Astrocyte (in vitro differentiated cells and primary cell): ENCODE data around the gene ITM2C. TPM values are rescaled to one million over a fixed set of nuclear protein-coding genes. Genes with fewer than 3 reads are reported as not detected.
A peak's percentile ranks its signal among the peaks of the same experiment; 100 is the strongest.

Source experiments
- DNase-seq: peaks from one replicate; pipeline ENCODE4 v3.0.0-alpha.2; 2010; ENCODE audit warnings: low read depth
- FAIRE-seq: peaks from 2 replicates; lab custom pipeline; 2011; peaks lifted over from hg19 to GRCh38; lab: Jason Lieb, UNC
- H2AFZ ChIP-seq: 2 replicates; pipeline ENCODE4 v1.6.0; 2012; ENCODE audit warnings: low read depth, low read length, inconsistent platforms
- H3K27ac ChIP-seq: 2 replicates; pipeline ENCODE4 v1.5.1; 2011; ENCODE audit warnings: low read depth, low read length, inconsistent platforms
- H3K27me3 ChIP-seq: 2 replicates; pipeline ENCODE4 v1.6.0; 2011; ENCODE audit warnings: low read length, inconsistent platforms; ENCODE audit not compliant: insufficient read depth
- H3K36me3 ChIP-seq: 2 replicates; pipeline ENCODE4 v1.5.1; 2011; ENCODE audit warnings: low read length, inconsistent platforms; ENCODE audit not compliant: insufficient read depth
- H3K4me1 ChIP-seq: 2 replicates; pipeline ENCODE4 v1.5.1; 2011; ENCODE audit warnings: low read length, inconsistent platforms; ENCODE audit not compliant: insufficient read depth
- H3K4me2 ChIP-seq: 2 replicates; pipeline ENCODE4 v1.6.0; 2012; ENCODE audit warnings: low read length, inconsistent platforms
- H3K4me3 ChIP-seq: 2 replicates; pipeline ENCODE4 v1.5.1; 2011; ENCODE audit warnings: low read depth, mild to moderate bottlenecking, low read length, inconsistent platforms; ENCODE audit not compliant: insufficient read depth
- H3K79me2 ChIP-seq: 2 replicates; pipeline ENCODE4 v1.6.0; 2012; ENCODE audit warnings: mild to moderate bottlenecking, low read length, inconsistent platforms; ENCODE audit not compliant: insufficient read depth
- H3K9ac ChIP-seq: 2 replicates; pipeline ENCODE4 v1.6.0; 2012; ENCODE audit warnings: mild to moderate bottlenecking, low read length, inconsistent platforms
- H3K9me3 ChIP-seq: 2 replicates; pipeline ENCODE4 v1.5.1; 2012; ENCODE audit warnings: low read depth, mild to moderate bottlenecking, low read length, inconsistent platforms; ENCODE audit not compliant: insufficient read depth
- H4K20me1 ChIP-seq: 2 replicates; pipeline ENCODE4 v1.6.0; 2012; ENCODE audit warnings: low read length, inconsistent platforms; ENCODE audit not compliant: insufficient read depth
- H3K27ac Mint-ChIP-seq: one replicate; pipeline ENCODE4 v1.8.0; 2021; ENCODE audit warnings: mild to moderate bottlenecking, mixed read lengths; ENCODE audit not compliant: unreplicated experiment
- H3K27me3 Mint-ChIP-seq: one replicate; pipeline ENCODE4 v1.8.0; 2021; ENCODE audit warnings: low read depth, mixed read lengths; ENCODE audit not compliant: unreplicated experiment
- H3K36me3 Mint-ChIP-seq: one replicate; pipeline ENCODE4 v1.8.0; 2021; ENCODE audit warnings: low read depth, mixed read lengths; ENCODE audit not compliant: unreplicated experiment
- H3K4me1 Mint-ChIP-seq: one replicate; pipeline ENCODE4 v1.8.0; 2021; ENCODE audit warnings: low read depth, mixed read lengths; ENCODE audit not compliant: unreplicated experiment
- H3K4me3 Mint-ChIP-seq: one replicate; pipeline ENCODE4 v1.8.0; 2021; ENCODE audit warnings: mild to moderate bottlenecking, moderate library complexity, mixed read lengths; ENCODE audit not compliant: unreplicated experiment
- H3K9me3 Mint-ChIP-seq: one replicate; pipeline ENCODE4 v1.8.0; 2021; ENCODE audit warnings: mild to moderate bottlenecking, mixed read lengths; ENCODE audit not compliant: unreplicated experiment
- CTCF ChIP-seq: IDR thresholded peaks from 2 replicates; pipeline ENCODE4 v1.5.1; 2011; ENCODE audit warnings: low read depth, mild to moderate bottlenecking, inconsistent platforms, low read length, moderate library complexity; ENCODE audit not compliant: insufficient read depth
- EZH2 ChIP-seq: IDR thresholded peaks from 2 replicates; pipeline ENCODE4 v1.6.1; 2012; ENCODE audit warnings: mild to moderate bottlenecking, low read length, inconsistent platforms; ENCODE audit not compliant: insufficient read depth
- total RNA-seq: library from RNA; stranded (reverse); gene quantifications from 2 replicates; pipeline ENCODE4 v1.2.1, GENCODE V29; 2021

The ITM2C gene
- total RNA-seq, 1 donor from 2014 or later, result 458 TPM

GRCh38 chr2:230824406-230824978 is 40.2 kb upstream of the ITM2C start:
- H3K79me2 ChIP-seq, result no peaks in the 10 kb centered on the region
- DNase-seq (peak; percentile 55), FAIRE-seq (no peak)
- no peaks in the 10 kb centered on the region for H3K9me3 ChIP-seq
- no peak overlapping the region for H3K9ac ChIP-seq
- H3K4me3 ChIP-seq, result no peak overlapping the region
- peaks cover 2% of the 10 kb centered on the region for H3K36me3 ChIP-seq
- peak overlapping the region; percentile 68 for H3K4me2 ChIP-seq
- H3K27ac ChIP-seq, result no peak overlapping the region
- no peak overlapping the region for H3K4me3 Mint-ChIP-seq
- no peaks in the 10 kb centered on the region for H3K4me1 ChIP-seq
- no peak overlapping the region for H2AFZ ChIP-seq
- H3K36me3 Mint-ChIP-seq, result peaks cover 9% of the 10 kb centered on the region
- peaks cover 9% of the 10 kb centered on the region for H3K27me3 ChIP-seq
- TF ChIP-seq EZH2 (no peak), CTCF (peak; percentile 66)
- H3K4me1 Mint-ChIP-seq, result no peaks in the 10 kb centered on the region
- peak overlapping the region; percentile 66 for H3K27ac Mint-ChIP-seq
- H3K27me3 Mint-ChIP-seq, result peaks cover 15% of the 10 kb centered on the region
- no peaks in the 10 kb centered on the region for H3K9me3 Mint-ChIP-seq
- peaks cover 1% of the 10 kb centered on the region for H4K20me1 ChIP-seq

GRCh38 chr2:230825354-230825753 is 39.4 kb upstream of the ITM2C start:
- Histone ChIP-seq H3K4me3 (no peak overlapping the region), H4K20me1 (no peaks in the 10 kb centered on the region), H3K27ac (no peak overlapping the region), H3K27me3 (peaks cover 9% of the 10 kb centered on the region), H2AFZ (no peak overlapping the region), H3K4me1 (no peaks in the 10 kb centered on the region), H3K9me3 (peaks cover 6% of the 10 kb centered on the region), H3K4me2 (no peak overlapping the region), H3K79me2 (no peaks in the 10 kb centered on the region), H3K36me3 (no peaks in the 10 kb centered on the region), H3K9ac (no peak overlapping the region)
- H3K4me1 Mint-ChIP-seq, result no peaks in the 10 kb centered on the region
- no peak for FAIRE-seq
- H3K9me3 Mint-ChIP-seq, result no peaks in the 10 kb centered on the region
- H3K27me3 Mint-ChIP-seq, result peaks cover 20% of the 10 kb centered on the region
- TF ChIP-seq CTCF (no peak), EZH2 (no peak)
- H3K27ac Mint-ChIP-seq, result no peak overlapping the region
- no peak for DNase-seq
- peaks cover 9% of the 10 kb centered on the region for H3K36me3 Mint-ChIP-seq
- no peak overlapping the region for H3K4me3 Mint-ChIP-seq

GRCh38 chr2:230827774-230828271 is 36.9 kb upstream of the ITM2C start:
- peak overlapping the region; percentile 28 for H3K4me3 ChIP-seq
- no peaks in the 10 kb centered on the region for H3K4me1 ChIP-seq
- Mint-ChIP-seq H3K27ac (no peak overlapping the region), H3K4me1 (no peaks in the 10 kb centered on the region), H3K4me3 (no peak overlapping the region), H3K9me3 (peaks cover 2% of the 10 kb centered on the region), H3K36me3 (no peaks in the 10 kb centered on the region), H3K27me3 (peaks cover 32% of the 10 kb centered on the region)
- no peak for FAIRE-seq
- H2AFZ ChIP-seq, result peak overlapping the region; percentile 71
- DNase-seq, result no peak
- no peaks in the 10 kb centered on the region for H3K79me2 ChIP-seq
- H3K27me3 ChIP-seq, result peaks cover 13% of the 10 kb centered on the region
- H3K9me3 ChIP-seq, result peaks cover 6% of the 10 kb centered on the region
- H3K36me3 ChIP-seq, result no peaks in the 10 kb centered on the region
- H3K4me2 ChIP-seq, result peak overlapping the region; percentile 77
- TF ChIP-seq CTCF (no peak), EZH2 (no peak)
- no peak overlapping the region for H3K27ac ChIP-seq
- H3K9ac ChIP-seq, result no peak overlapping the region
- H4K20me1 ChIP-seq, result no peaks in the 10 kb centered on the region
